ENCODE data around the gene DPYSL5.

The DPYSL5 gene

GRCh38 chr2:26925100-26925791 lies 77.3 kb downstream of the DPYSL5 start:
- TF ChIP-seq PKNOX1 (IDR thresholded peaks at IDR 0.05): no peak
- no peak for TF ChIP-seq TARDBP (IDR thresholded peaks at IDR 0.05)
- TF ChIP-seq CTBP1 (IDR thresholded peaks at IDR 0.05; ENCODE audit: borderline replicate concordance): no peak
- TF ChIP-seq SP1 (IDR thresholded peaks at IDR 0.05): no peak
- ChIA-PET CTCF (no interaction called here), POLR2A (interaction anchor here (1.2 kb wide), 1 partner anchor 79 kb away, joined by 3 read pairs; no protein-coding TSS in a partner anchor)
- DNase-seq (ENCODE audit: extremely low spot score): no peak

GRCh38 chr2:26927221-26927620 lies 79.3 kb downstream of the DPYSL5 start:
- ChIA-PET POLR2A (no interaction called here), CTCF (no interaction called here)
- no peak for DNase-seq (ENCODE audit: extremely low spot score)
- TF ChIP-seq SUZ12 (IDR thresholded peaks at IDR 0.05) (no peak), ELF4 (IDR thresholded peaks at IDR 0.05) (no peak), HDGF (IDR thresholded peaks at IDR 0.05; ENCODE audit: borderline replicate concordance) (no peak), L3MBTL2 (conservative IDR thresholded peaks at IDR 0.05) (no peak), FOXA1 (IDR thresholded peaks at IDR 0.05) (no peak), NFRKB (IDR thresholded peaks at IDR 0.05) (no peak), FOXM1 (IDR thresholded peaks at IDR 0.05; ENCODE audit: borderline replicate concordance) (no peak), SP1 (IDR thresholded peaks at IDR 0.05) (no peak), LEF1 (IDR thresholded peaks at IDR 0.05; ENCODE audit: borderline replicate concordance) (no peak), TARDBP (IDR thresholded peaks at IDR 0.05) (no peak), BHLHE40 (IDR thresholded peaks at IDR 0.05; ENCODE audit: borderline replicate concordance) (no peak), CTBP1 (IDR thresholded peaks at IDR 0.05; ENCODE audit: borderline replicate concordance) (no peak)

- DNase-seq (ENCODE audit: extremely low spot score): no peak
- no peak for TF ChIP-seq NFRKB (IDR thresholded peaks at IDR 0.05)
- no peak for TF ChIP-seq L3MBTL2 (conservative IDR thresholded peaks at IDR 0.05)
- TF ChIP-seq SP1 (IDR thresholded peaks at IDR 0.05): no peak
- POLR2A ChIA-PET: no interaction called here
- CTCF ChIA-PET: interaction anchor here (1.6 kb wide), 1 partner anchor 87 kb away, joined by 5 read pairs; no protein-coding TSS in a partner anchor
These were observed 85.0 kb downstream of the DPYSL5 start for GRCh38 chr2:26932974-26933373.

- POLR2A ChIA-PET: no interaction called here
- DNase-seq (ENCODE audit: extremely low spot score): no peak
- no peak for TF ChIP-seq TARDBP (IDR thresholded peaks at IDR 0.05)
- no peak for TF ChIP-seq SP1 (IDR thresholded peaks at IDR 0.05)
- TF ChIP-seq BHLHE40 (IDR thresholded peaks at IDR 0.05; ENCODE audit: borderline replicate concordance): no peak
- no peak for TF ChIP-seq ELF4 (IDR thresholded peaks at IDR 0.05)
- no peak for TF ChIP-seq LEF1 (IDR thresholded peaks at IDR 0.05; ENCODE audit: borderline replicate concordance)
- no peak for TF ChIP-seq NFRKB (IDR thresholded peaks at IDR 0.05)
- TF ChIP-seq CTBP1 (IDR thresholded peaks at IDR 0.05; ENCODE audit: borderline replicate concordance): no peak
- TF ChIP-seq ZNF384 (IDR thresholded peaks at IDR 0.05): no peak
- TF ChIP-seq ARNT (IDR thresholded peaks at IDR 0.05): no peak
- TF ChIP-seq FOXA1 (IDR thresholded peaks at IDR 0.05): no peak
- TF ChIP-seq PKNOX1 (IDR thresholded peaks at IDR 0.05): no peak
- TF ChIP-seq HDGF (IDR thresholded peaks at IDR 0.05; ENCODE audit: borderline replicate concordance): no peak
- no peak for TF ChIP-seq SUZ12 (IDR thresholded peaks at IDR 0.05)
- TF ChIP-seq FOXK2 (IDR thresholded peaks at IDR 0.05): no peak
- TF ChIP-seq L3MBTL2 (conservative IDR thresholded peaks at IDR 0.05): no peak
- no peak for TF ChIP-seq FOXM1 (IDR thresholded peaks at IDR 0.05; ENCODE audit: borderline replicate concordance)
- CTCF ChIA-PET: interaction anchor here (1.6 kb wide), 1 partner anchor 88 kb away, joined by 5 read pairs; no protein-coding TSS in a partner anchor
These were observed 85.8 kb downstream of the DPYSL5 start for GRCh38 chr2:26933431-26934334.

GRCh38 chr2:26934335-26934724 lies 86.4 kb downstream of the DPYSL5 start:
- ChIA-PET POLR2A (no interaction called here), CTCF (no interaction called here)
- TF ChIP-seq HDGF (IDR thresholded peaks at IDR 0.05; ENCODE audit: borderline replicate concordance) (no peak), TARDBP (IDR thresholded peaks at IDR 0.05) (no peak), ELF4 (IDR thresholded peaks at IDR 0.05) (no peak), ARNT (IDR thresholded peaks at IDR 0.05) (no peak)
- no peak for DNase-seq (ENCODE audit: extremely low spot score)

GRCh38 chr2:26934985-26935384 lies 87.1 kb downstream of the DPYSL5 start:
- POLR2A ChIA-PET: interaction anchor here (0.7 kb wide), 1 partner anchor 17 kb away, joined by 3 read pairs; no protein-coding TSS in a partner anchor
- DNase-seq (ENCODE audit: extremely low spot score): no peak
- CTCF ChIA-PET: no interaction called here
- TF ChIP-seq LEF1 (IDR thresholded peaks at IDR 0.05; ENCODE audit: borderline replicate concordance): no peak
- TF ChIP-seq CTBP1 (IDR thresholded peaks at IDR 0.05; ENCODE audit: borderline replicate concordance): no peak
- no peak for TF ChIP-seq FOXK2 (IDR thresholded peaks at IDR 0.05)
- no peak for TF ChIP-seq FOXA1 (IDR thresholded peaks at IDR 0.05)
- no peak for TF ChIP-seq ARNT (IDR thresholded peaks at IDR 0.05)
- TF ChIP-seq PKNOX1 (IDR thresholded peaks at IDR 0.05): no peak
- TF ChIP-seq SUZ12 (IDR thresholded peaks at IDR 0.05): no peak
- no peak for TF ChIP-seq TARDBP (IDR thresholded peaks at IDR 0.05)
- TF ChIP-seq NFRKB (IDR thresholded peaks at IDR 0.05): no peak
- TF ChIP-seq ZNF384 (IDR thresholded peaks at IDR 0.05): no peak
- no peak for TF ChIP-seq SP1 (IDR thresholded peaks at IDR 0.05)
- no peak for TF ChIP-seq HDGF (IDR thresholded peaks at IDR 0.05; ENCODE audit: borderline replicate concordance)
- no peak for TF ChIP-seq L3MBTL2 (conservative IDR thresholded peaks at IDR 0.05)

All from HEK293T (cell line).